GM13976 (cell line): ENCODE measurements around the gene ZNF615.
A peak's percentile ranks its signal among the peaks of the same experiment; 100 is the strongest.
"Not testable (repeated sequence)": the region's sequence is repeated elsewhere in the genome, so short reads cannot be mapped to it uniquely, and the experiment has no call there.

ENCODE experiments used
- DNase-seq: peaks from one replicate; pipeline ENCODE4 v3.0.0; 2012; ENCODE audit warnings: low spot score
- in situ Hi-C: fragments of 300-500 bp; cut with MboI; formaldehyde crosslinking; loops from one replicate; pipeline ENCODE4 v1.12.0; 2022; ENCODE audit warnings: low sequenced_read_pairs, mixed read lengths, inconsistent platforms; ENCODE audit not compliant: unreplicated experiment
- TF ChIP-seq, protein P1 (sequence below): IDR thresholded peaks from 2 replicates; pipeline ENCODE4 v1.5.1; 2012; ENCODE audit warnings: borderline replicate concordance, mild to moderate bottlenecking; ENCODE audit not compliant: insufficient read depth; ENCODE audit errors: extremely low read depth, missing control alignments, control extremely low read depth

Gene ZNF615

GRCh38 chr19:51994048-51994644 lies 13.9 kb downstream of the ZNF615 start:
- no peak for DNase-seq
- TF ChIP-seq, protein P1, sequence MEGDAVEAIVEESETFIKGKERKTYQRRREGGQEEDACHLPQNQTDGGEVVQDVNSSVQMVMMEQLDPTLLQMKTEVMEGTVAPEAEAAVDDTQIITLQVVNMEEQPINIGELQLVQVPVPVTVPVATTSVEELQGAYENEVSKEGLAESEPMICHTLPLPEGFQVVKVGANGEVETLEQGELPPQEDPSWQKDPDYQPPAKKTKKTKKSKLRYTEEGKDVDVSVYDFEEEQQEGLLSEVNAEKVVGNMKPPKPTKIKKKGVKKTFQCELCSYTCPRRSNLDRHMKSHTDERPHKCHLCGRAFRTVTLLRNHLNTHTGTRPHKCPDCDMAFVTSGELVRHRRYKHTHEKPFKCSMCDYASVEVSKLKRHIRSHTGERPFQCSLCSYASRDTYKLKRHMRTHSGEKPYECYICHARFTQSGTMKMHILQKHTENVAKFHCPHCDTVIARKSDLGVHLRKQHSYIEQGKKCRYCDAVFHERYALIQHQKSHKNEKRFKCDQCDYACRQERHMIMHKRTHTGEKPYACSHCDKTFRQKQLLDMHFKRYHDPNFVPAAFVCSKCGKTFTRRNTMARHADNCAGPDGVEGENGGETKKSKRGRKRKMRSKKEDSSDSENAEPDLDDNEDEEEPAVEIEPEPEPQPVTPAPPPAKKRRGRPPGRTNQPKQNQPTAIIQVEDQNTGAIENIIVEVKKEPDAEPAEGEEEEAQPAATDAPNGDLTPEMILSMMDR = no peak
- in situ Hi-C loops = no loop called here

DNA sequence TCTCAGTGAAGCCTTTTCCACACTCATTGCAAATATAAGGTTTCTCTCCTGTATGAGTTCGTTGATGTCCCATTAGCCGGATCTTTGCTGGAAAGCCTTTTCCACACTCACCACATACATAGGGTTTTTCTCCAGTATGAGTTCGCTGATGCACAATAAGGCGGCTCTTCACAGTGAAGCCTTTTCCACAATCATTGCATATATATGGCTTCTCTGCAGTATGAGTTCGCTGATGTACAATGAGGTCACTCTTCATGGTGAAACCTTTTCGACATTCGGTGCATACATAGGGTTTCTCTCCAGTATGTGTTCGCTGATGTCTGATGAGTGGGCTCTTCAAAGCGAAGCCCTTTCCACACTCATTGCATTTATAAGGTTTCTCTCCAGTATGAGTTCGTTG lies 14.6 kb downstream of the ZNF615 start:
- no peak for DNase-seq
- TF ChIP-seq, protein P1 = no peak
- in situ Hi-C loops = no loop called here

DNA sequence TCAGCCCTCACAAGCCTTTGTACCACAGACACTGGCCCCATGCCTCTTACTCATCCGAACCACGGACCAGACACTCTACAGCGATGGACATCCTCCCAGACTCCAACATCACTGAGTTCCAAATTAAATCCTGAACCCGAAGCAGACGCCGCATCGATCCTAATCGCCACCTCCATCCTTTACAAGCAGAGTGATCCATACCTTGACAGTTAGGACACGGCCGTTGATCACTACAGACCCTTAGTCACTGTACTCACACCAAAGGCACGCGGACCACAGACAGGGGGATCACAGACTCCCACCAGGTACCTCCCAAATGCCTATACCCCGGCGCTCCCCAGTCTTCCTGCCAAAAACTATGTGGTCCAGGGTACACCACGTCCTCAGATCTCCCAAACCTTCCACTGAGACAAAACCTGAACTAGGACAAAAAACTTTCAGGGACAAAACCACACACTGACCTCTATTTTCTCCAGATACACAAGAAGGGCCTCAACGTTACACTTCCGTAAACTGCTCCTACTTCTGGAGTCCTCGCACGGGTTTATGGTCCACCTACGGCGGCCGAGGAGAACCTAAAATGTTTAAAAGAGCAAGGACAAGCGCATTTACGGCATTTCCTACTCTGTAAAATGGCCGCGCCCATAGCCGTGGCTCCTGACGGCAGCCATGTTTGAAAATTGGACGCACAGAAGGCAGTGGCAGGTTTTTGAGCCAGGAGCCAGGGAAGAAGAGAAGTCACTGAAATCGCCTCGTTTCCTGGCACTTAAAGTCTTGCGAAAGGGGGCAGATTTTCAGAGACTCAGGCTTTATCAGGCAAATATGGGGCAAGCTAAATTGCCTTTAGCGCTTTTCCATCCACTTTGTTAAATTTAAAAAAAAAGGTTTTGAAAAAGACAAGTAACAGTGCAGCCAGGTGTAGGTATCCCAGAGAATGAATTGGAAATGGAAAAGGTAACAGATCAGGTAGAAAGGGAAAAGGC lies 21.4 kb downstream of the ZNF615 start, which contains the start of gene ZNF350:
Gene ZNF350 (minus strand): TSS at position 532 of the 983 bp plus-strand sequence. CDS start 12,480 bp downstream, outside the sequence.
- TF ChIP-seq, protein P1 = no peak
- in situ Hi-C loops = no loop called here
- DNase-seq = peak; percentile 86

GRCh38 chr19:51983361-51983760 lies 24.6 kb downstream of the ZNF615 start:
- in situ Hi-C loops = no loop called here
- no peak for DNase-seq
- TF ChIP-seq, protein P1 = no peak

- in situ Hi-C loops, DNase-seq: not testable (repeated sequence)
Observed at GRCh38 chr19:51980926-51981325, 27.1 kb downstream of the ZNF615 start.

DNA sequence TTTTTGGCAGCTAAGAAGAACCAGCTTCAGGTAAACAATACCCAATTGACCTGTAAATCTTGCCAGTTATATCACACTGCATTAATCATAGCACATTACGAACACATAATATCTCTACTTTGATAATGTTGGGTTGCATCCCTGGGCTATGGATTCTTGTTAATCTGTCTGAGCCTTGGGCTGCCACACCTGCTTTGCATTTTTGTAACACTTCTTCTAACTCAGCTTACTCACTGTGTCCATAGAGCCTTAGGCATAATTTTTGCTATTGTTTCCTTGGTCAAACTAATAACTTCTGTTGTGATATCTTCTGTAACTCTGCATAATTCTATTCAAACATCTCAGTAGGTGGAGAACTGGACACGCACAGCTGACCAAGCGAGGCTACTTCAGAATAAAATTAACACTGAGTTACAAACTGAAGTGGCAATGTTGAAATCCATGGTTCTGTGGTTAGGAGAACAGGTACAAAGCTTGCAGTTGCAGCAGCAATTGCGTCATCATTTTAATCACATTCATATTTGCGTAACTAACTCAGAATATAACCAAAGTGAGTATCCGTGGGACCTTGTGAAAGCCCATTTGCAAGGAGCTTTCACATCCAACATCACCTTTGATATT lies 27.8 kb downstream of the ZNF615 start:
- in situ Hi-C loops = no loop called here
- TF ChIP-seq, protein P1 = no peak
- no peak for DNase-seq
